CD4-positive, alpha-beta T cell treated with Interleukin-10 for 1 hour (primary cell): ENCODE results near the gene ANKRD53.
A peak's percentile ranks its signal among the peaks of the same experiment; 100 is the strongest.
"Not testable (repeated sequence)": the region's sequence is repeated elsewhere in the genome, so short reads cannot be mapped to it uniquely, and the experiment has no call there.

Experiments
- DNase-seq: peaks from one replicate; pipeline ENCODE4 v3.0.0-alpha.2; 2020

Gene ANKRD53

DNA sequence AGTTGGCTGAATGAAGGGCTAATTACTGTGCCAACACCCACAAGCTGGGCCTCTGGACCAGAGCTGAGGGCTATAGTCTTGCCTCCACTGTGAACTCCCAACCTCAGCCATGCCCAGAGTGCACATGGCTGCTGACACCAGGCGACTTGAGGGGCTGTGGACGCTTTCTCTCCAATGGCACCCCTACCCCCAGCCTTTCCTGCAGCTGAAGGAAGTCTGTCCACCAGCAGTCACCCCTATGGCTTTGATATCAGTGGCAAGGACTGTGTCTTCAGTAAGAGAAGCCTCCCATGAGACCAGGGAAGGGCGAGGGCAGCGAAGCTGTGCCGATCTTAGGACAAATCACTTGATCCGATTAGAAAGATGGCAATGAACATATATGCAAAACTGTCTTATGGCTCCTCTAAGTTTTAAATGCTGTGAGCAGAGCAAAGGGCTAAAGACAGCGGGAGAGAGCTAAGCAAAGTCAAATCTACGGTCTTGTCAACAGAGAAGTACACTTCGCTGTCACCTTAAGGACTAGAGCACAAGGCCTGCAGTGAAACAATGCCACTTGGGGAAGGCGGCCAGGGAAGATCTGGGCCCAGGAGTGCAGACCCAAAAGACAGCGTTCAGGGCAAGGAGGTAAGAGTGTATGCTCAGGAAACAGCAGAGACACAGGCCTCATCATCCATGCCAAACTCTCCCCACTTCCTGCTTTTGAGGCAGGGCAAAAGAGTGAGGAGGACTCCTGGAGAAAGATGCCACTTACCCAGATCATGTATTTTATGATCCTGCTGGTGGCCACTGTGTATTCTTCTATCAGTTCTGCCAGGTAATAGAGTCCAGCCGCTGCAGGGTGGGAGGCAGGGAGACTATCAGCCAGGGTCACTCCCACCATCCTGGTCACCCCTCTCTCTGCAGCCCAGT lies 14.8 kb downstream of the ANKRD53 start:
- DNase-seq = no peak

GRCh38 chr2:70994009-70994698 lies 15.7 kb downstream of the ANKRD53 start:
- DNase-seq = peak; percentile 25

DNA sequence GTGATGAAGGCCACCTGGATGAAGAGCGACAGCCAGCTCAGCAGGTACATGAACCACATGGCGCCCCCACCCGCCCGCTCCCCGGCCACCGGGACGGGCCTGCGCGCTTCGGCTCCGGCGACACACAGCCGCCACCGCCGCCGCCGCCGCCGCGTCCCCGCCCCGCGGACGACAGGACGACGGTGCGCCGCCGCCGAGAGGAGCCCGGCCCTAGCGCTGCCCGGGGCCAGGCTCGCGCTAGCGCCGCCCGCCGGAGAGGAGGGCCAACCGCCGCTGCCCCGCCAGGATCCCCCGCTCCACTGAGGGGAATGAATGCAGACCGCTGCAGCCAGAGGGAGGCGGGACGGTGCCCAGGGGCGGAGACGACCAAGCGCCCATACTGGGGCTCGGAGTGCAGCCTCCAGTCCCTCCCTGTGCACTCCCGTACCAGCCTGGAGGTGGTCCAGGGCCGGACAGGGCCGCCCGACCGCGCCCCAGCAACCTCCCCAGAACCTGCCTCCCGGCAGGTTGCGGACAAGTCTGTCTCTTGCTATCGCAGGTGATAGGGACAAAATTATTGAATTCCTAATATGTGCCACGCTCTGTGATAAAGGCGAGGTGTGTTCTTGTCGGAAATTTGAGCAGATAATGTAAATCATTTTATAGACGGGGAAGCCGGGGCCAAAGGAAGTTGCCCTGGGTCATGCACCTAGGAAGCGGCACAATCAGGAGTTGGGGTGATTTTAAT lies 16.4 kb downstream of the ANKRD53 start, which contains the start of gene TEX261:
TEX261 (minus strand) TSS at position 175 of the 727 bp plus-strand sequence; CDS start at position 59, 116 bp downstream.
- peak; percentile 93 for DNase-seq

DNA sequence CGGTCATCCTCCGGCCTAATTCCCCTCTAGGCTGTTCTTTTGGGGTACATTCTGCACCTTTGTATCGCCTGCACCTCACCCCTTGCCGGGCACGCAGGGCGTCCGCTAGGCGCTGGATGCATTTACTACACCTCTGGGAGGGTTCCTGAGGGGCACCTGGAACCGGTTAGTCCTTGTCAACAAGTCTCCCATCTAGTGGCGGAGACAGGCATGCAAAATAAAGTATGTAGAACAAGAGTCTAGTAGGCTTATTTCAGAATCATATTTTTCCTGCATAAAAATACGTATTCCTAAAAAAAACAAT lies 16.9 kb downstream of the ANKRD53 start:
- DNase-seq = peak; percentile 71

DNA sequence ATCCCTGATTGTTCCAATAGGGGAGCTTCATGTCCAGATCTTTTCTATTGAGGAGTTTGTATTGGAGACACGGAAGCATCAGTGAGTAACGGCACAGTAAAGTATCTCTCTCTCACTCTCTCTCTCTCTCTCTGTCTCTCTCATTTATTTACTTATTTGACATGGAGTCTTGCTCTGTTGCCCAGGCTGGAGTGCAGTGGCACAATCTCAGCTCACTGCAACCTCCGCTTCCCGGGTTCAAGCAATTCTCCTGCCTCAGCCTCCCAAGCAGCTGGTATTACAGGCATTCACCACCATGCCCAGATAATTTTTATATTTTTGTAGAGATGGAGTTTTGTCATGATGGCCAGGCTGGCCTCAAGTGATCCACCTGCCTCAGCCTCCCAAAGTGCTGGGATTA lies 20.5 kb downstream of the ANKRD53 start:
- DNase-seq = not testable (repeated sequence)

- no peak for DNase-seq
Measured at GRCh38 chr2:70999362-70999761, 20.9 kb downstream of the ANKRD53 start.

DNA sequence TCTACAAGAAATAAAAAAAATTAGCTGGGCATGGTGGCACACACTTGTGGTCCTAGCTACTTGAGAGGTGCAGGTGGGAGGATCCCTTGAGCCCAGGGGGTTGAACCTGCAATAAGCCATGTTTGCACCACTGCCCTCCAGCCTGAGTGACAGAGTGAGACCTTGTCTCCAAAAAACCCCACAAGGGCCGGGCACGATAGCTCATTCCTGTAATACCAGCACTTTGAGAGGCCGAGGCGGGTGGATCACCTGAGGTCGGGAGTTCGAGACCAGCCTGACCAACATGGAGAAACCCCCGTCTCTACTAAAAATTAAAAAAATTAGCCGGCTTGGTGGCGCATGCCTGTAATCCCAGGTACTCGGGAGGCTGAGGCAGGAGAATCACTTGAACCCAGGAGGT lies 21.5 kb downstream of the ANKRD53 start:
- not testable (repeated sequence) for DNase-seq

- peak; percentile 85 for DNase-seq
Measured at GRCh38 chr2:71000780-71001591, 22.6 kb downstream of the ANKRD53 start.

GRCh38 chr2:71001592-71001927 lies 23.1 kb downstream of the ANKRD53 start:
- no peak for DNase-seq

DNA sequence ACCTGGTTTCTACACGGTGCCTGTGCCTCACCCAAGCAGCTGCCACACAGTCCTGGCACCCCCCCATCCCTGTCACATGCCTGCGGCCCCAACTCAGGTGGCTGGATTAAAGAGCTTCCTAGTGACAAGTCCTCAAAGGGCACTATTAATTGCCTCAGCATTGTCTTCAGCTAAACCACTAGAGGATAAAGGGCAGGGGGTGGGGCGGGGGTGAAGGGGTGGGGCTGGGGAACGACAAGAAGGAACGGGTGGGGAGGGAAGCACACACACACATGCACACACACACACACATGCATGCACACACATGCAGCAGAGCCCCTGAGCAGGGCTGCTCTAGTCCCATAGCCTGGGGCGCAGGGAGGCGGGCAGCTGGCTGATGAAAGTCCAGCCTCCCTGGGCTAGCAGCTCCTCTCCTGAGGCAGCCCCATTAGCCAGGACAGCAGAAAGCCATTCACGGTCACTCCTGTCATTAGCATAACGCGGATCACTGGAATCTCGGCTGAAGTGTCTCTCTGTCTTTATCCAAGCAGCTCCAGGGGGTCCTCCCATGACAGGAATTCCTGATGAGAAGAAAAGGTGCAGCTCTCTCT lies 23.6 kb downstream of the ANKRD53 start:
- DNase-seq = no peak

DNA sequence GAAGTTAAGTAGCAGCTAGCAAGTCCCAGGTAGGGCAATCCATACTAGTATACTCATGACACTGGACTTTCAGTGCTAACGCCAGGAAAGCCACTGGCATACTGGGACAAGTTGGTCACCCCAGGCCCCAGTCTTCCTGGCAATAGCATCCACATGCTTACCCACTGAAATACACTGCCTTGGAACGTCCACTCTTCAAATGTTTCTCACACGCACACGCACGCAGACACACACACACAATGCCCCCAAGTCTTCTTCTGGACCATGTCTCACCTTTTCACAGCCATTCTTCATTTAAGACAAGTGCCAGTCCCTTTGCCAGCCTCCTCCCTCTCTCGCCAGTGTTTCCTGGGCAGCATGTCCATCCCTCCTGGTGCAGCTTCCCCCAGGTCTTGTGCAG lies 25.0 kb downstream of the ANKRD53 start:
- no peak for DNase-seq

DNA sequence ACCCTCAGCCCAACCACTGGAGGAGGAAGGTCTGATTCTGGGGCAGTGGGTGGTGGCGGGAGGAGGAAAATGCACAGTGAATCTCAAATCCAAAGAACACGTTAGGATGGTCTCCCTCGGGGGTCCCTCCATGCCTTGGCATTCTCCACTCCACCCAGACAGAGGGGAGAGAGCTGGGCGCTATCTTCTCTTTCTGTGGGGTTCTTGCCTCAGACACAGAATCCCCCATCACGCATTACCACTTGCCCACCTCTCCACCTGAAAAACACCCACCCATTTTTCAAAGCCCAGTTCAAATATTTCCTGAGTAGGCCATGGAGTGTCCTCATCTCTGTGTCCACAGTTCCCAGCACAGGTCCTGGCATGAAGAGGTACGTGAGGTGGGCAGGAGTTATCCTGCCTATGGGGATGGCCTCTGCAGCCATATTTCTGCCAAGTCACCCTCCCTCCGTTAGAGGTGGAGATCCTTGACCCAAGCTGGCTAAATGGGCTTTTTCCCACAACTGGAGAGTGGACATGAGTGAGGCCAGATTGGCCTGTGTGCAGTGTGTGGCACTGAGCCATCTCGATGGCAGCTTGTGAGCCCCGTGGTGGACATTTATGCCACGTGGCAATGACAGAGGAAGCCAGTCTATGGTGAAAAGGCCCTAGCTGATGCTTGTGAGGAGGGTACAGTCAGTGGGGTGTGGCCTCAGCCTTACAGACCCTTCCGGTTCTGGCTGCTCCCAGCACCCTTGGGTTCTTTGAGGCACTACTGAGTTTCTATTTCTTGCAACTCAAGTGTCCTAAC lies 25.7 kb downstream of the ANKRD53 start:
- no peak for DNase-seq

DNA sequence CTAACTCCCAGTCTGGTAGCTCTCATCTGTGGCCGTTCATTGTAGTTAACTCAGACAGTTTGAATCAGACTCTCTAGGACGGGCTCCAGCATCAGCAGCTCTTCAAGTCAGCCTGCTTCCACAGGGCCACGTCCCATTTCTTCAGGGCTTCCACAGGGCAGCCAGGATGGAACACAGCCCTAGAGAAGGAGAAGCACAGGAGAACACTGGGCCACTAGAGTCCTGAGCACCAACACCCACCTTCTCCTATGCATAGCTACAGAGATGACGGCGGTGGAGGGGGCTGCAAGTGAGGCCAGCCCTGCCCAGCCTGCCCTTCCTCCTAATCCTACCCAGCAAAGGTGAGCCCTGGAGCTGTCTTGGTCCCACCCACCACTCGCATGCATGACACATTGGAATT lies 26.4 kb downstream of the ANKRD53 start:
- no peak for DNase-seq

DNA sequence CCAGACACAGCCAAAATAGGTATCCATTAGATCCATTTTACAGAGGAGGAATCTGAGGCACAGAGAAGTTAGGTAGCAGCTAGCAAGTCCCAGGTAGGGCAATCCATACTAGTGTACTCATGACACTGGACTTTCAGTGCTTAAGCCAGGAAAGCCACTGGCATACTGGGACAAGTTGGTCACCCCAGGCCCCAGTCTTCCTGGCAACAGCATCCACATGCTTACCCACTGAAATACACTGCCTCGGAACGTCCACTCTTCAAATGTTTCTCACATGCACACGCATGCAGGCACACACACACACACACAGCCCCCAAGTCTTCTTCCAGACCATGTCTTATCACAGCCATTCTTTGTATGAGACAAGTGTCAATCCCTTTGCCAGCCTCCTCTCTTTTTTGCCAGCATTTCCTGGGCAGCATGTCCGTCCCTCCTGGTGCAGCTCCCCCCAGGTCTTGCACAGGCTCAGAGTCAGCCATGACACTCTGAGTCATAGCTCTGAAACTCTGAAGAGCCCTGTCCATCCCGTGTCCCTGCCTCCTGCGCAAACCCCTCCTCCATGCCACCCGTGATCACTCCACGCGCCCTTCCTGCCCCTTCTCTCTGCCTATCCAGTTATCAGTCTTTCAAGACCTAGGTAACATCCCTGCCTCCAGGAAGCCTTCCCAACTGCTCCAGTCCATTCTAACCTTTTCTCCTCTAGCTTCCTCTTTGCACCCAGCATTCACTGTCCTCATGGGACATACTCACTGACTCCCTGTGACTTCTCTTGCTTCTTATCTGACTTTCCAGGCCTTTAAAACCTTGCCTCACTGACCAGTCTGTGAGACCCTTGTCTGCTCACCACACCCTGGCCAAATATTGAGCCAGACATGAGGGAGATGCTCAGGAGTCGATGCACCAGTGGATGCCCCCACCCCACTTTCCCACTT lies 27.1 kb downstream of the ANKRD53 start:
- DNase-seq = no peak

- DNase-seq = no peak
Measured at GRCh38 chr2:71006323-71006722, 27.9 kb downstream of the ANKRD53 start.

DNA sequence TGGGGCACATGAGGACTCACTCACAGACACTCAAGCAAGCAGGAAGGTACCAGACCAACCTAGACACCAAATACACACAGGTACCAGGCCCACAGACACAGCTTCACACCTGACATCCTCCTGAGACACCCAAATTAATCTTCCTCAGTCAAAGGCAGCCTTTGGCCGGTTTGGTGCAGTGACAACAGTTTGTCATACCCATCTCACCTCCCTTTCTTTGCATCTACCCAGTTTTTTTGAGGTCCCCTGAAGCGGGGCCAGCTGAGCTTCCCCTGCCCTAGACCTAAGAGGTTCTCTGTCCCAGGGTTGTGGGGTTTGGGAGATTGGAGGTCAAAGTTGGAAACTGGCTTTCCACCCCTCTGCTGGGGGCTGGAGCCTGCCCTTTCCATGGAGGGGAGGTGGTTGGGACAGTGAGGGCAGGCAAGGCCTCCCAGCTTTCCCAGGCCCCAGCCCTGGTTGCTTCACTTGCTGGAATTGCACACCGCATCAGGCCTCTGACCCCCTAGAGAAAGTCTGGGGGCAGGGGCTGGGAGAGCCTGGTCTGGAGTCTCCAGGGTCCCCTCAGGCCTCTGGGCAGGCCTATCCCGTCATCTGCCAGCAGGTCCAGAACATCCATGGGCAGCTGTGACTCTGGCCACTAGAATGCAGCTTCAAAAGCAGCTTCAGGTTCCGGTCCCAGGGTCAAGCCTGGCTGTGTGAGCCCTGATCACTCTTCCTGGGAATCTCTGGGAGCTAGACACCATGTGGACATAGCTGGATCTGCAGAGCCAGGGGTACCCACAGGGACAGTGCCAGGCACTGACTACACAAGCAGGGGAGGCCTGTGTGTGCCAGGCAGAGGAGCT lies 28.7 kb downstream of the ANKRD53 start:
- no peak for DNase-seq

GRCh38 chr2:71008342-71008741 lies 29.9 kb downstream of the ANKRD53 start:
- no peak for DNase-seq

GRCh38 chr2:71011786-71012185 lies 33.4 kb downstream of the ANKRD53 start:
- DNase-seq = not testable (repeated sequence)

DNA sequence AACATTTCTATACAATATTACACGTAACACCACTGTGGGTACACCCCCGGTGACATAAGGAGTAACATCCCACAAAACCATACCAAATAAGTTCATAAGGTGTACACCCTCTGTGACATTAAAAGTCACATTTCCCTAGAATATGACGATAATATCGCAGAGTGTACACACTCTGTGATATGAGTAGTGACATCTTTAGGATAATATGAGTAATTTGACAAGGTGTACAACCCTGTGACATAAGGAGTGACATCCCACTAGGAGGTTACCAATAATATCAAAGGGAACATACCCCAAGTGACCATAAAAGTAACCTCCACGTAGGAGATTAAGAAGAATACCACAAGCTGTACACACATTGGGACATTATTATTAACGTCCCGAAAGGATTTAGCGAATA lies 40.2 kb downstream of the ANKRD53 start:
- DNase-seq = no peak
